GM23338 (cell line): ENCODE data around the gene SHISA6. TPM values are rescaled to one million over a fixed set of nuclear protein-coding genes. Genes with fewer than 3 reads are reported as not detected.

Experiments
- ATAC-seq: fragments of 200-7000 bp; cut with Tn5 transposase; 3 replicates; pipeline ENCODE4 v1.9.1; 2020
- DNase-seq: peaks from one replicate; pipeline ENCODE4 v3.0.0-alpha.2; 2015; ENCODE audit warnings: low spot score
- H2AFZ ChIP-seq: fragments of 200-600 bp; sonication (generic); 2 replicates; pipeline ENCODE4 v1.8.0; 2016; ENCODE audit warnings: antibody characterized with exemption, mild to moderate bottlenecking, moderate library complexity
- H3F3A ChIP-seq: fragments of 200-600 bp; sonication (generic); replicated peaks from 2 replicates; pipeline ENCODE4 v1.8.0; 2017; ENCODE audit warnings: antibody characterized with exemption, mixed run types, low read depth
- H3K27ac ChIP-seq: fragments of 200-600 bp; sonication (generic); 2 replicates; pipeline ENCODE4 v1.6.1; 2016; ENCODE audit warnings: low read depth
- H3K27me3 ChIP-seq: fragments of 200-600 bp; sonication (generic); 2 replicates; pipeline ENCODE4 v1.8.0; 2016; ENCODE audit warnings: mild to moderate bottlenecking, mixed run types, moderate library complexity; ENCODE audit not compliant: insufficient read depth
- H3K36me3 ChIP-seq: fragments of 200-600 bp; sonication (generic); 2 replicates; pipeline ENCODE4 v1.8.0; 2016; ENCODE audit warnings: mild to moderate bottlenecking; ENCODE audit not compliant: insufficient read depth
- H3K4me1 ChIP-seq: fragments of 200-600 bp; sonication (generic); 2 replicates; pipeline ENCODE4 v1.8.0; 2016; ENCODE audit warnings: mild to moderate bottlenecking, moderate library complexity; ENCODE audit not compliant: insufficient read depth
- H3K4me2 ChIP-seq: fragments of 200-600 bp; sonication (generic); 2 replicates; pipeline ENCODE4 v1.7.1; 2017; ENCODE audit warnings: mixed run types
- H3K4me3 ChIP-seq: fragments of 200-600 bp; sonication (generic); 2 replicates; pipeline ENCODE4 v1.6.1; 2016; ENCODE audit warnings: mixed run types
- H3K79me2 ChIP-seq: fragments of 200-600 bp; sonication (generic); replicated peaks from 2 replicates; pipeline ENCODE4 v1.8.0; 2017; ENCODE audit warnings: mild to moderate bottlenecking; ENCODE audit not compliant: insufficient read depth
- H3K9me2 ChIP-seq: fragments of 200-600 bp; sonication (generic); 2 replicates; pipeline ENCODE4 v1.8.0; 2017; ENCODE audit not compliant: insufficient read depth
- H4K20me1 ChIP-seq: fragments of 200-600 bp; sonication (generic); replicated peaks from 2 replicates; pipeline ENCODE4 v1.8.0; 2017; ENCODE audit warnings: mild to moderate bottlenecking; ENCODE audit not compliant: insufficient read depth
- H3K27ac Mint-ChIP-seq: 2 replicates; pipeline ENCODE4 v1.8.0; 2020; ENCODE audit warnings: inconsistent platforms, mild to moderate bottlenecking, moderate library complexity, mixed read lengths
- H3K27me3 Mint-ChIP-seq: 3 replicates; pipeline ENCODE4 v1.8.0; 2022; ENCODE audit warnings: low read depth, mild to moderate bottlenecking, moderate library complexity, mixed read lengths, inconsistent platforms; ENCODE audit not compliant: insufficient read depth, poor library complexity
- H3K36me3 Mint-ChIP-seq: 3 replicates; pipeline ENCODE4 v1.8.0; 2021; ENCODE audit warnings: low read depth, mild to moderate bottlenecking, inconsistent platforms, moderate library complexity, mixed read lengths
- H3K4me1 Mint-ChIP-seq: 3 replicates; pipeline ENCODE4 v1.8.0; 2020; ENCODE audit warnings: mild to moderate bottlenecking, inconsistent platforms, mixed read lengths
- H3K4me3 Mint-ChIP-seq: 3 replicates; pipeline ENCODE4 v1.8.0; 2021; ENCODE audit warnings: moderate library complexity, mild to moderate bottlenecking, inconsistent platforms, mixed read lengths
- H3K9me3 Mint-ChIP-seq: 3 replicates; pipeline ENCODE4 v1.8.0; 2020; ENCODE audit warnings: moderate library complexity, mild to moderate bottlenecking, inconsistent platforms, mixed read lengths
- CREB1 ChIP-seq: fragments of 250-450 bp; sonication (Bioruptor Pico); IDR thresholded peaks from 2 replicates; pipeline ENCODE4 v1.5.0; 2020; ENCODE audit warnings: low read depth, mild to moderate bottlenecking, moderate library complexity
- EZH2 ChIP-seq: fragments of 200-600 bp; sonication (generic); IDR thresholded peaks from one replicate; pipeline ENCODE4 v1.8.0; 2017; ENCODE audit warnings: antibody characterized with exemption, mild to moderate bottlenecking, low read depth; ENCODE audit not compliant: unreplicated experiment
- EZH2phosphoT487 ChIP-seq: fragments of 200-600 bp; sonication (generic); IDR thresholded peaks from one replicate; pipeline ENCODE4 v1.8.1; 2018; ENCODE audit warnings: antibody characterized with exemption; ENCODE audit not compliant: unreplicated experiment
- JUNB ChIP-seq: IDR thresholded peaks from one replicate; pipeline ENCODE4 v1.6.1; 2016; ENCODE audit warnings: antibody characterized with exemption; ENCODE audit not compliant: unreplicated experiment
- NANOG ChIP-seq: IDR thresholded peaks from 2 replicates; pipeline ENCODE4 v1.6.1; 2016; ENCODE audit warnings: antibody characterized with exemption, borderline replicate concordance
- POLR2AphosphoS5 ChIP-seq: IDR thresholded peaks from 2 replicates; pipeline ENCODE4 v1.6.1; 2016; ENCODE audit warnings: antibody characterized with exemption, low read depth
- STAT1 ChIP-seq: IDR thresholded peaks from one replicate; pipeline ENCODE4 v1.6.1; 2016; ENCODE audit warnings: antibody characterized with exemption; ENCODE audit not compliant: unreplicated experiment
- ZNF114 ChIP-seq: fragments of 250-450 bp; sonication (Bioruptor Pico); IDR thresholded peaks from 2 replicates; pipeline ENCODE4 v1.5.0; 2020; ENCODE audit warnings: mild to moderate bottlenecking, moderate library complexity
- ZNF331 ChIP-seq: fragments of 250-450 bp; sonication (Bioruptor Pico); IDR thresholded peaks from 2 replicates; pipeline ENCODE4 v1.5.0; 2020; ENCODE audit warnings: low read depth, mild to moderate bottlenecking, moderate library complexity
- polyA plus RNA-seq: library from polyadenylated mRNA; unstranded; fragments of >200 nt; fragmentation: Nextera tagmentation; extraction: Ambion mirVana; gene quantifications from 2 replicates; pipeline ENCODE4 v1.2.1, GENCODE V29; 2016
- total RNA-seq: library from RNA; depleted of rRNA; stranded (reverse); fragments of >200 nt; shearing (Covaris generic); gene quantifications from 2 replicates; pipeline ENCODE4 v1.2.3, GENCODE V29; 2014
- TF ChIP-seq, protein P1 (sequence below), 2 experiments: fragments of 200-600 bp in 1 of 2; sonication (generic) in 1 of 2; conservative IDR thresholded peaks; 2 replicates each; pipeline versions ENCODE4 v1.5.1 to v1.6.1; 2016 to 2017; ENCODE audit warnings: antibody characterized with exemption in 2 of 2, low read depth in 2 of 2, mild to moderate bottlenecking in 2 of 2, moderate library complexity in 1 of 2
- TF ChIP-seq, protein P2 (sequence below): IDR thresholded peaks from 2 replicates; pipeline ENCODE4 v1.6.1; 2016; ENCODE audit warnings: antibody characterized with exemption
- TF ChIP-seq, protein P3 (sequence below): fragments of 250-450 bp; sonication (Bioruptor Pico); IDR thresholded peaks from 2 replicates; pipeline ENCODE4 v1.5.0; 2020; ENCODE audit warnings: mild to moderate bottlenecking, moderate library complexity
- TF ChIP-seq, protein P4 (sequence below): IDR thresholded peaks from one replicate; pipeline ENCODE4 v1.6.1; 2018; ENCODE audit warnings: antibody characterized with exemption; ENCODE audit not compliant: unreplicated experiment

SHISA6 gene
- total and polyA plus RNA-seq, 2 experiments from 2014 or later = 0.52 TPM; not detected in 1

DNA sequence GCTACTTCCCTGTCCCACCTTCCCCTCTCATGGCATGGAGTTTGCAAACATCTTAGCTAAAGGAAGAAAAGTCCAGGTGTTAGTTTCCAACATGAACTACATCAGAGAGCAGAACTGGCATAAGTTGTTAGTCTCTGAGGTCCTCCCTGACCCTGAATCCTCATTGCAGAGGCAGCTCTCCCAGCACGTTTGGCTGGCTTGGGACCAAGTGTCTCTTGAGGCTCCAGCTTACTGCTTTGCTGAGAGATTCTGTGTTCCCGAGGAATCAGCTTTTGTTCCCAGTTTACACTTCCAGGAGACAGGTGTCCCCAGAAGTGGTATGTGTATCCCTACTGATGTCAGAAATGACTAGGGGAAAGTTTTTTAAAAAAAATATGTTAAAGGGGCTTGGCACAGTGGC lies 371.9 kb downstream of the SHISA6 start:
- no peak for TF ChIP-seq STAT1
- TF ChIP-seq EZH2 = no peak
- TF ChIP-seq ZNF114 (CRISPR knock-in tag) = no peak
- TF ChIP-seq, protein P1, sequence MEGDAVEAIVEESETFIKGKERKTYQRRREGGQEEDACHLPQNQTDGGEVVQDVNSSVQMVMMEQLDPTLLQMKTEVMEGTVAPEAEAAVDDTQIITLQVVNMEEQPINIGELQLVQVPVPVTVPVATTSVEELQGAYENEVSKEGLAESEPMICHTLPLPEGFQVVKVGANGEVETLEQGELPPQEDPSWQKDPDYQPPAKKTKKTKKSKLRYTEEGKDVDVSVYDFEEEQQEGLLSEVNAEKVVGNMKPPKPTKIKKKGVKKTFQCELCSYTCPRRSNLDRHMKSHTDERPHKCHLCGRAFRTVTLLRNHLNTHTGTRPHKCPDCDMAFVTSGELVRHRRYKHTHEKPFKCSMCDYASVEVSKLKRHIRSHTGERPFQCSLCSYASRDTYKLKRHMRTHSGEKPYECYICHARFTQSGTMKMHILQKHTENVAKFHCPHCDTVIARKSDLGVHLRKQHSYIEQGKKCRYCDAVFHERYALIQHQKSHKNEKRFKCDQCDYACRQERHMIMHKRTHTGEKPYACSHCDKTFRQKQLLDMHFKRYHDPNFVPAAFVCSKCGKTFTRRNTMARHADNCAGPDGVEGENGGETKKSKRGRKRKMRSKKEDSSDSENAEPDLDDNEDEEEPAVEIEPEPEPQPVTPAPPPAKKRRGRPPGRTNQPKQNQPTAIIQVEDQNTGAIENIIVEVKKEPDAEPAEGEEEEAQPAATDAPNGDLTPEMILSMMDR (conservative IDR thresholded peaks at IDR 0.05; ENCODE audit: low read depth in 2 of 2) = no peak
- TF ChIP-seq EZH2phosphoT487 = no peak
- TF ChIP-seq, protein P2, sequence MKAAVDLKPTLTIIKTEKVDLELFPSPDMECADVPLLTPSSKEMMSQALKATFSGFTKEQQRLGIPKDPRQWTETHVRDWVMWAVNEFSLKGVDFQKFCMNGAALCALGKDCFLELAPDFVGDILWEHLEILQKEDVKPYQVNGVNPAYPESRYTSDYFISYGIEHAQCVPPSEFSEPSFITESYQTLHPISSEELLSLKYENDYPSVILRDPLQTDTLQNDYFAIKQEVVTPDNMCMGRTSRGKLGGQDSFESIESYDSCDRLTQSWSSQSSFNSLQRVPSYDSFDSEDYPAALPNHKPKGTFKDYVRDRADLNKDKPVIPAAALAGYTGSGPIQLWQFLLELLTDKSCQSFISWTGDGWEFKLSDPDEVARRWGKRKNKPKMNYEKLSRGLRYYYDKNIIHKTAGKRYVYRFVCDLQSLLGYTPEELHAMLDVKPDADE = no peak
- no peak for TF ChIP-seq CREB1 (CRISPR knock-in tag)
- no peak for TF ChIP-seq POLR2AphosphoS5
- TF ChIP-seq, protein P3, sequence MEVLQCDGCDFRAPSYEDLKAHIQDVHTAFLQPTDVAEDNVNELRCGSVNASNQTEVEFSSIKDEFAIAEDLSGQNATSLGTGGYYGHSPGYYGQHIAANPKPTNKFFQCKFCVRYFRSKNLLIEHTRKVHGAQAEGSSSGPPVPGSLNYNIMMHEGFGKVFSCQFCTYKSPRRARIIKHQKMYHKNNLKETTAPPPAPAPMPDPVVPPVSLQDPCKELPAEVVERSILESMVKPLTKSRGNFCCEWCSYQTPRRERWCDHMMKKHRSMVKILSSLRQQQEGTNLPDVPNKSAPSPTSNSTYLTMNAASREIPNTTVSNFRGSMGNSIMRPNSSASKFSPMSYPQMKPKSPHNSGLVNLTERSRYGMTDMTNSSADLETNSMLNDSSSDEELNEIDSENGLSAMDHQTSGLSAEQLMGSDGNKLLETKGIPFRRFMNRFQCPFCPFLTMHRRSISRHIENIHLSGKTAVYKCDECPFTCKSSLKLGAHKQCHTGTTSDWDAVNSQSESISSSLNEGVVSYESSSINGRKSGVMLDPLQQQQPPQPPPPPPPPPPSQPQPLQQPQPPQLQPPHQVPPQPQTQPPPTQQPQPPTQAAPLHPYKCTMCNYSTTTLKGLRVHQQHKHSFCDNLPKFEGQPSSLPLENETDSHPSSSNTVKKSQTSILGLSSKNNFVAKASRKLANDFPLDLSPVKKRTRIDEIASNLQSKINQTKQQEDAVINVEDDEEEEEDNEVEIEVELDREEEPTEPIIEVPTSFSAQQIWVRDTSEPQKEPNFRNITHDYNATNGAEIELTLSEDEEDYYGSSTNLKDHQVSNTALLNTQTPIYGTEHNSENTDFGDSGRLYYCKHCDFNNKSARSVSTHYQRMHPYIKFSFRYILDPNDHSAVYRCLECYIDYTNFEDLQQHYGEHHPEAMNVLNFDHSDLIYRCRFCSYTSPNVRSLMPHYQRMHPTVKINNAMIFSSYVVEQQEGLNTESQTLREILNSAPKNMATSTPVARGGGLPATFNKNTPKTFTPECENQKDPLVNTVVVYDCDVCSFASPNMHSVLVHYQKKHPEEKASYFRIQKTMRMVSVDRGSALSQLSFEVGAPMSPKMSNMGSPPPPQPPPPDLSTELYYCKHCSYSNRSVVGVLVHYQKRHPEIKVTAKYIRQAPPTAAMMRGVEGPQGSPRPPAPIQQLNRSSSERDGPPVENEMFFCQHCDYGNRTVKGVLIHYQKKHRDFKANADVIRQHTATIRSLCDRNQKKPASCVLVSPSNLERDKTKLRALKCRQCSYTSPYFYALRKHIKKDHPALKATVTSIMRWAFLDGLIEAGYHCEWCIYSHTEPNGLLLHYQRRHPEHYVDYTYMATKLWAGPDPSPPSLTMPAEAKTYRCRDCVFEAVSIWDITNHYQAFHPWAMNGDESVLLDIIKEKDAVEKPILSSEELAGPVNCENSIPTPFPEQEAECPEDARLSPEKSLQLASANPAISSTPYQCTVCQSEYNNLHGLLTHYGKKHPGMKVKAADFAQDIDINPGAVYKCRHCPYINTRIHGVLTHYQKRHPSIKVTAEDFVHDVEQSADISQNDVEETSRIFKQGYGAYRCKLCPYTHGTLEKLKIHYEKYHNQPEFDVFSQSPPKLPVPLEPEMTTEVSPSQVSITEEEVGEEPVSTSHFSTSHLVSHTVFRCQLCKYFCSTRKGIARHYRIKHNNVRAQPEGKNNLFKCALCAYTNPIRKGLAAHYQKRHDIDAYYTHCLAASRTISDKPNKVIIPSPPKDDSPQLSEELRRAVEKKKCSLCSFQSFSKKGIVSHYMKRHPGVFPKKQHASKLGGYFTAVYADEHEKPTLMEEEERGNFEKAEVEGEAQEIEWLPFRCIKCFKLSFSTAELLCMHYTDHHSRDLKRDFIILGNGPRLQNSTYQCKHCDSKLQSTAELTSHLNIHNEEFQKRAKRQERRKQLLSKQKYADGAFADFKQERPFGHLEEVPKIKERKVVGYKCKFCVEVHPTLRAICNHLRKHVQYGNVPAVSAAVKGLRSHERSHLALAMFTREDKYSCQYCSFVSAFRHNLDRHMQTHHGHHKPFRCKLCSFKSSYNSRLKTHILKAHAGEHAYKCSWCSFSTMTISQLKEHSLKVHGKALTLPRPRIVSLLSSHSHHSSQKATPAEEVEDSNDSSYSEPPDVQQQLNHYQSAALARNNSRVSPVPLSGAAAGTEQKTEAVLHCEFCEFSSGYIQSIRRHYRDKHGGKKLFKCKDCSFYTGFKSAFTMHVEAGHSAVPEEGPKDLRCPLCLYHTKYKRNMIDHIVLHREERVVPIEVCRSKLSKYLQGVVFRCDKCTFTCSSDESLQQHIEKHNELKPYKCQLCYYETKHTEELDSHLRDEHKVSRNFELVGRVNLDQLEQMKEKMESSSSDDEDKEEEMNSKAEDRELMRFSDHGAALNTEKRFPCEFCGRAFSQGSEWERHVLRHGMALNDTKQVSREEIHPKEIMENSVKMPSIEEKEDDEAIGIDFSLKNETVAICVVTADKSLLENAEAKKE (CRISPR knock-in tag) = no peak
- TF ChIP-seq NANOG = no peak
- TF ChIP-seq, protein P4, sequence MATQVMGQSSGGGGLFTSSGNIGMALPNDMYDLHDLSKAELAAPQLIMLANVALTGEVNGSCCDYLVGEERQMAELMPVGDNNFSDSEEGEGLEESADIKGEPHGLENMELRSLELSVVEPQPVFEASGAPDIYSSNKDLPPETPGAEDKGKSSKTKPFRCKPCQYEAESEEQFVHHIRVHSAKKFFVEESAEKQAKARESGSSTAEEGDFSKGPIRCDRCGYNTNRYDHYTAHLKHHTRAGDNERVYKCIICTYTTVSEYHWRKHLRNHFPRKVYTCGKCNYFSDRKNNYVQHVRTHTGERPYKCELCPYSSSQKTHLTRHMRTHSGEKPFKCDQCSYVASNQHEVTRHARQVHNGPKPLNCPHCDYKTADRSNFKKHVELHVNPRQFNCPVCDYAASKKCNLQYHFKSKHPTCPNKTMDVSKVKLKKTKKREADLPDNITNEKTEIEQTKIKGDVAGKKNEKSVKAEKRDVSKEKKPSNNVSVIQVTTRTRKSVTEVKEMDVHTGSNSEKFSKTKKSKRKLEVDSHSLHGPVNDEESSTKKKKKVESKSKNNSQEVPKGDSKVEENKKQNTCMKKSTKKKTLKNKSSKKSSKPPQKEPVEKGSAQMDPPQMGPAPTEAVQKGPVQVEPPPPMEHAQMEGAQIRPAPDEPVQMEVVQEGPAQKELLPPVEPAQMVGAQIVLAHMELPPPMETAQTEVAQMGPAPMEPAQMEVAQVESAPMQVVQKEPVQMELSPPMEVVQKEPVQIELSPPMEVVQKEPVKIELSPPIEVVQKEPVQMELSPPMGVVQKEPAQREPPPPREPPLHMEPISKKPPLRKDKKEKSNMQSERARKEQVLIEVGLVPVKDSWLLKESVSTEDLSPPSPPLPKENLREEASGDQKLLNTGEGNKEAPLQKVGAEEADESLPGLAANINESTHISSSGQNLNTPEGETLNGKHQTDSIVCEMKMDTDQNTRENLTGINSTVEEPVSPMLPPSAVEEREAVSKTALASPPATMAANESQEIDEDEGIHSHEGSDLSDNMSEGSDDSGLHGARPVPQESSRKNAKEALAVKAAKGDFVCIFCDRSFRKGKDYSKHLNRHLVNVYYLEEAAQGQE = no peak
- TF ChIP-seq JUNB = no peak
- no peak for TF ChIP-seq ZNF331
- H2AFZ ChIP-seq = no peak overlapping the region
- no peaks in the 10 kb centered on the region for H3F3A ChIP-seq
- H3K4me1 ChIP-seq = no peaks in the 10 kb centered on the region
- H3K27ac Mint-ChIP-seq = no peak overlapping the region
- no peaks in the 10 kb centered on the region for H3K36me3 ChIP-seq
- H3K4me2 ChIP-seq = no peak overlapping the region
- no peak for DNase-seq
- H3K27me3 ChIP-seq = no peaks in the 10 kb centered on the region
- H3K27ac ChIP-seq = no peak overlapping the region
- H4K20me1 ChIP-seq = no peaks in the 10 kb centered on the region
- H3K27me3 Mint-ChIP-seq = no peaks in the 10 kb centered on the region
- no peak overlapping the region for H3K4me3 Mint-ChIP-seq
- ATAC-seq = no peak
- H3K9me3 Mint-ChIP-seq = no peaks in the 10 kb centered on the region; the same call in 1 of the 3 replicates
- H3K36me3 Mint-ChIP-seq = peaks cover 42% of the 10 kb centered on the region
- H3K4me1 Mint-ChIP-seq = no peaks in the 10 kb centered on the region
- no peaks in the 10 kb centered on the region for H3K79me2 ChIP-seq
- H3K4me3 ChIP-seq = no peak overlapping the region
- no peaks in the 10 kb centered on the region for H3K9me2 ChIP-seq
